Suprapubic skin (tissue), 4 donors: ENCODE data around the gene PTK6.

Experiments used
- EP300 ChIP-seq: sonication (generic); formaldehyde crosslinking; IDR thresholded peaks from one replicate; pipeline ENCODE4 v1.6.1; 2017; ENCODE audit warnings: antibody characterized with exemption
- POLR2A ChIP-seq, 2 donors: fragments of 450-650 bp; IDR thresholded peaks; one replicate each; pipeline ENCODE4 v1.6.1; 2017; ENCODE audit warnings: antibody characterized with exemption in 2 of 2, mild to moderate bottlenecking in 2 of 2, moderate library complexity in 2 of 2
- POLR2AphosphoS5 ChIP-seq, 3 donors: sonication (generic); formaldehyde crosslinking; IDR thresholded peaks; one replicate each; pipeline ENCODE4 v1.6.1; 2017; ENCODE audit warnings: antibody characterized with exemption in 3 of 3
- TF ChIP-seq, protein P1 (sequence below), 2 donors: fragments of 200-600 bp in 1 of 2; fragments of 450-650 bp in 1 of 2; sonication (generic) in 1 of 2; IDR thresholded peaks; one replicate each; pipeline ENCODE4 v1.5.1; 2016 to 2019; ENCODE audit warnings: antibody characterized with exemption in 2 of 2, mild to moderate bottlenecking in 1 of 2, moderate library complexity in 1 of 2

DNA sequence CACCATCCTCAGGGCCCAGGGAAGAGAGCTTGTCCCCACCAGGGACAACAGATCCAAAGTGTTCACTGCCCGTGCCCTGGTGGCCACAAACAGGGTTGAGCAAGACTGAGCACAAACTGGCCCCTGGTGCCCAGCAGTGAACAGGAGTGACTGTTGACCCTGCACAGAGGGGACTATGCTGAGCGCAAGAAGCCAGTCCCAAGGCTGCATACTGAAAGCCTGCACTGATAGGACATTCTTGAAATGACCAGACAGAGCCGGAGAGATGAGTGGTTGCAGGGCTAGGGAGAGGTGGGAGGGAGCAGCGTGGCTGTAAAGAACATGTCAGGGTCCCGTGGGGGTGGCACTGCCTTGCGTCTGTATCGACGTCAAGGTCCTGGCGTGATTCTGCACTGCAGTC is 13.9 kb upstream of the PTK6 start:
- no peak for TF ChIP-seq POLR2A (IDR thresholded peaks at IDR 0.05)
- TF ChIP-seq, protein P1, sequence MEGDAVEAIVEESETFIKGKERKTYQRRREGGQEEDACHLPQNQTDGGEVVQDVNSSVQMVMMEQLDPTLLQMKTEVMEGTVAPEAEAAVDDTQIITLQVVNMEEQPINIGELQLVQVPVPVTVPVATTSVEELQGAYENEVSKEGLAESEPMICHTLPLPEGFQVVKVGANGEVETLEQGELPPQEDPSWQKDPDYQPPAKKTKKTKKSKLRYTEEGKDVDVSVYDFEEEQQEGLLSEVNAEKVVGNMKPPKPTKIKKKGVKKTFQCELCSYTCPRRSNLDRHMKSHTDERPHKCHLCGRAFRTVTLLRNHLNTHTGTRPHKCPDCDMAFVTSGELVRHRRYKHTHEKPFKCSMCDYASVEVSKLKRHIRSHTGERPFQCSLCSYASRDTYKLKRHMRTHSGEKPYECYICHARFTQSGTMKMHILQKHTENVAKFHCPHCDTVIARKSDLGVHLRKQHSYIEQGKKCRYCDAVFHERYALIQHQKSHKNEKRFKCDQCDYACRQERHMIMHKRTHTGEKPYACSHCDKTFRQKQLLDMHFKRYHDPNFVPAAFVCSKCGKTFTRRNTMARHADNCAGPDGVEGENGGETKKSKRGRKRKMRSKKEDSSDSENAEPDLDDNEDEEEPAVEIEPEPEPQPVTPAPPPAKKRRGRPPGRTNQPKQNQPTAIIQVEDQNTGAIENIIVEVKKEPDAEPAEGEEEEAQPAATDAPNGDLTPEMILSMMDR (IDR thresholded peaks at IDR 0.05) = no peak
- TF ChIP-seq POLR2AphosphoS5 (IDR thresholded peaks at IDR 0.05) = no peak
- no peak for TF ChIP-seq EP300
